Duodenal mucosa (tissue), 2 donors: ENCODE measurements around the gene ANXA10.
"Not testable (repeated sequence)": the region's sequence is repeated elsewhere in the genome, so short reads cannot be mapped to it uniquely, and the experiment has no call there.

Experiments
- H3K27ac ChIP-seq: one replicate; pipeline ENCODE4 v1.7.0; 2013; ENCODE audit warnings: low read depth, low read length
- H3K27me3 ChIP-seq, 2 donors: one replicate each; pipeline ENCODE4 v1.7.0; 2013; ENCODE audit warnings: low read length in 2 of 2, control low read depth in 1 of 2; ENCODE audit not compliant: insufficient read depth in 2 of 2, control insufficient read depth in 1 of 2
- H3K36me3 ChIP-seq, 2 donors: one replicate each; pipeline ENCODE4 v1.7.0; 2013; ENCODE audit warnings: low read length in 2 of 2, control low read depth in 1 of 2; ENCODE audit not compliant: insufficient read depth in 2 of 2, control insufficient read depth in 1 of 2
- H3K4me1 ChIP-seq, 2 donors: one replicate each; pipeline ENCODE4 v1.7.0; 2013; ENCODE audit warnings: low read length in 2 of 2, control low read depth in 1 of 2; ENCODE audit not compliant: insufficient read depth in 2 of 2, control insufficient read depth in 1 of 2
- H3K4me3 ChIP-seq, 2 donors: one replicate each; pipeline ENCODE4 v1.7.0; 2013; ENCODE audit warnings: low read length in 2 of 2, low read depth in 1 of 2
- H3K9ac ChIP-seq, 2 donors: one replicate each; pipeline ENCODE4 v1.7.0; 2013; ENCODE audit warnings: low read length in 2 of 2, low read depth in 1 of 2
- H3K9me3 ChIP-seq, 2 donors: one replicate each; pipeline ENCODE4 v1.7.0; 2013; ENCODE audit warnings: low read length in 2 of 2, control low read depth in 1 of 2; ENCODE audit not compliant: control insufficient read depth in 1 of 2

Gene ANXA10

DNA sequence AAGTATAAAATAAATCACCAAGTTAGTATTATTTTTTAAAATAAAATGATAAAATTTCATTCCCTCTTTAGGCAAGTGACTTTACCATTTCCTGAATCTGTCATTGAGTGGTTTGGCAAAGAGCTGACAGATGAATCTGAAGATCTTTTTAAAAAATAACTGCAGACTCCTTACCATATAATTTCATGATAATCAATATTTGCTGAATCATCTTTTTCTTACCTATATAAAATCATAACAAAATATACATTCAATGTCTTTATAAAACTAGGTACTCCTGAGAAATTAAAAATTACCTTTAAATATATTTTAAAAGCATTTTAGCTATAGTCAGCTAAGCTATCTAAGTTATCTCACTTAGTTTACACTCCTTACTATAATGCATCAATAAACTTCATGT, 17.2 kb downstream of the ANXA10 start:
- Histone ChIP-seq H3K27ac (no peak overlapping the region), H3K9ac (no peak overlapping the region), H3K27me3 (no peaks in the 10 kb centered on the region), H3K4me3 (no peak overlapping the region), H3K9me3 (no peaks in the 10 kb centered on the region), H3K36me3 (no peaks in the 10 kb centered on the region), H3K4me1 (no peaks in the 10 kb centered on the region)

DNA sequence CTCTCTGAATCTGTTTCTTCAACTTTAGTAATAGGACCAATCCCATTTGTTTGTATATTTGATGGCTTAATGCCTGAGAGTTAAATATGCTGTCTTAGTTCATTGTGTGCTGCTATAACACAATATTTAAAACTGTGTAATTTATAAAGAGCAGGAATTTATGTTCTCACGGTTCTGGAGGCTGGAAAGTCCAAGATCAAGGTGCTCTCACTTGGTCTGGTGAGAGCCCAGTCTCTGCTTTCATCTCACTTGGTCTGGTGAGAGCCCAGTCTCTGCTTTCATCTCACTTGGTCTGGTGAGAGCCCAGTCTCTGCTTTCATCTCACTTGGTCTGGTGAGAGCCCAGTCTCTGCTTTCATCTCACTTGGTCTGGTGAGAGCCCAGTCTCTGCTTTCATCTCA, 20.7 kb downstream of the ANXA10 start:
- H3K27ac ChIP-seq, H3K27me3 ChIP-seq, H3K4me3 ChIP-seq, H3K36me3 ChIP-seq, H3K9me3 ChIP-seq, H3K9ac ChIP-seq, H3K4me1 ChIP-seq: not testable (repeated sequence)

GRCh38 chr4:168118116-168118655, 25.8 kb downstream of the ANXA10 start:
- Histone ChIP-seq H3K27ac (no peak overlapping the region), H3K27me3 (no peaks in the 10 kb centered on the region), H3K9ac (no peak overlapping the region)

DNA sequence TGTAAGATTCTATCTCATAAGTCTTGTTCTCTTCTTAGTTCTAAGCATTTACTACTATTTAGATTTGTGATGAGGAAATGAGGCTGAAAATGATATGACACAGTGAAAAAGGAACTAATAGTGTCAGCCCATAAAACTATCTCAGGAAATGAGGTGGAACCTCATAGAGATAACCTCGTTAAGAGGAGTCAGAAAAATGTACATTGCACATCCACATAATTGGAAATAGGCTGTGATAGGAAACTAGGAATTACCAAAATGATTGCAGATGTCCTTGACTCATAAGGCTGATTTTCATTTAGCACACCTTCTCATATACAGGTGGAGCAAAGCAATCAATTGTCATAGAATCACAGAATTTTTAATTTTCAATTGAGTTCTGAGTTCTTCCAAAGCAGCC, 26.8 kb downstream of the ANXA10 start:
- Histone ChIP-seq H3K27ac (no peak overlapping the region), H3K9me3 (no peaks in the 10 kb centered on the region), H3K9ac (no peak overlapping the region), H3K4me1 (no peaks in the 10 kb centered on the region), H3K36me3 (no peaks in the 10 kb centered on the region), H3K4me3 (no peak overlapping the region), H3K27me3 (no peaks in the 10 kb centered on the region)

More at GRCh38 chr4:168118116-168118655, 25.8 kb downstream of the ANXA10 start:
- Histone ChIP-seq H3K4me3 (no peak overlapping the region), H3K36me3 (no peaks in the 10 kb centered on the region), H3K9me3 (no peaks in the 10 kb centered on the region), H3K4me1 (no peaks in the 10 kb centered on the region)

- no peaks in the 10 kb centered on the region for H3K36me3 ChIP-seq
- H3K4me3 ChIP-seq: no peak overlapping the region
- no peak overlapping the region for H3K9ac ChIP-seq
- H3K9me3 ChIP-seq: no peaks in the 10 kb centered on the region
- no peaks in the 10 kb centered on the region for H3K4me1 ChIP-seq
- no peaks in the 10 kb centered on the region for H3K27me3 ChIP-seq
- no peak overlapping the region for H3K27ac ChIP-seq
Measured at GRCh38 chr4:168119890-168120289, 27.6 kb downstream of the ANXA10 start.

GRCh38 chr4:168120811-168121210, 28.5 kb downstream of the ANXA10 start:
- no peaks in the 10 kb centered on the region for H3K36me3 ChIP-seq

DNA sequence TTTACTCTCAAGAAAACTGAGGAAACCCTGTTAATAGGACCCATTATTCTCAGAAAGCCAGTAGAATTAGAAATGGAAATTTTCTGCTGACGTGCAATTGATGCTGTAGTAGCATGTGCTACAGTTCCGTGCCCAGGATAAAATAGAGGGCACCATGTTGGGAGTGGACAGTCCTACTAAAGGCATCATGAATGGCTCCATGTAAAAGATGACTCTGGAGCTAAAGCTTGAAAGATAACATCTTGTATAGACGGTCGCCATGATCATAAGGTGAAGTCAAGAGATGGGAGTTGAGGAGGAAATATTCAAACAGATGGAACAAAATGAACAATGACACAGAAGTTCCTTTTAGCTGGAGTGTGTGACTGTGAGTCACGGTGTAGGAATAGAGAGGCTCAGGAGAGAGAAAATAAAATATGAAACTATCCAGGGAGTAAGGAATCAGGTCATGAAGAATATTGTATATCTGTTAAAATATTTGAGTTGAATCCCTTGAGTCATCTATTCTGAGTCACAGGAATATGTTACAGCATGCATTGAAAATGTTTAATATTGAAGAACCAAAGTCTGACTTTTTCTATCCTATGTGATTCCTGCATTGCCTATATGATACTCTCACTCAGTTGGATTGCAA, 31.8 kb downstream of the ANXA10 start:
- Histone ChIP-seq H3K4me1 (no peaks in the 10 kb centered on the region), H3K4me3 (no peak overlapping the region), H3K27me3 (no peaks in the 10 kb centered on the region), H3K9ac (no peak overlapping the region), H3K27ac (no peak overlapping the region), H3K9me3 (no peaks in the 10 kb centered on the region), H3K36me3 (no peaks in the 10 kb centered on the region)

More at GRCh38 chr4:168120811-168121210, 28.5 kb downstream of the ANXA10 start:
- Histone ChIP-seq H3K27me3 (no peaks in the 10 kb centered on the region), H3K9me3 (no peaks in the 10 kb centered on the region), H3K27ac (no peak overlapping the region), H3K4me1 (no peaks in the 10 kb centered on the region), H3K9ac (no peak overlapping the region), H3K4me3 (no peak overlapping the region)

DNA sequence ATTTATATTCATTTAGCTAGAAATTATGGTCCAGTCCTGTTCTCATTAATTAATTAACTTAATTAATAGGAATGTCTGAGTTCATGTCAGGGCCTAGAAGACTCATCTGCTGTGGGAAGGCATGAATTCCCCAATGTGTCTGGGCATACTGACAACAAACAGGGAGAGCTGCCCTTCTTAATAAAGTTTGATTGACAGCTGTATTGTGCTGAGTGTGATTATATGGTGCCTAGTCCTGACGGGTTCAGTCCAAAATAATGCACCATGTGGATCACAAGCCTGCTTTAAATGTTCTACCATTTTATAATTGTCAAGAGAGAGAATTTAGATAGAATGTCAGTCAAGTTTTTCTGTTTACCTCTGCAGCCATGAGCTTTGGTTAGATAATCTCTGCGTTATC, 34.6 kb downstream of the ANXA10 start:
- no peaks in the 10 kb centered on the region for H3K4me1 ChIP-seq
- H3K9ac ChIP-seq: no peak overlapping the region
- no peak overlapping the region for H3K4me3 ChIP-seq
- no peaks in the 10 kb centered on the region for H3K9me3 ChIP-seq
- H3K27ac ChIP-seq: no peak overlapping the region
- no peaks in the 10 kb centered on the region for H3K27me3 ChIP-seq
- no peaks in the 10 kb centered on the region for H3K36me3 ChIP-seq

DNA sequence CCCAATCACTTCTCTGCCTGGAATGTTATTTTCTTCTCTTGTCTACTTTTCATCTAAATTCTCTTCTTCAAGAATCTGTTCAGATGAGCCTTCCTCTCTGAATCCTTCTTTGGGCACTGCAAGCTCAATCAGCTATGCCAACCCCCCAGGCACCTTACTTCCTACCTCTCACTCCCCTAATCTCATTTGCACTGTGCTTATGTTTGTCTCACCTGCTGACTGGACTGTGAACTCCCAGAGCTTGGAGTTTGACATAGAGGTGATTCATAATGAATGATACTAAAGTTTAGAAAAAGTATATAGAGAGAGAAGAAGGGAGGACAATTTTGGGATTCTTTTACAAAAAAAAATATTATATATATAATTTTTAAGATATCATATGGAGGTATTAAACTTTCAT, 36.3 kb downstream of the ANXA10 start:
- Histone ChIP-seq H3K36me3 (no peaks in the 10 kb centered on the region), H3K9ac (no peak overlapping the region), H3K4me1 (no peaks in the 10 kb centered on the region), H3K9me3 (no peaks in the 10 kb centered on the region), H3K27ac (no peak overlapping the region), H3K4me3 (no peak overlapping the region), H3K27me3 (no peaks in the 10 kb centered on the region)

GRCh38 chr4:168129046-168129772, 36.9 kb downstream of the ANXA10 start:
- H3K4me3 ChIP-seq: no peak overlapping the region
- H3K27ac ChIP-seq: no peak overlapping the region
- H3K4me1 ChIP-seq: no peaks in the 10 kb centered on the region
- H3K9me3 ChIP-seq: no peaks in the 10 kb centered on the region
- H3K27me3 ChIP-seq: no peaks in the 10 kb centered on the region
- no peak overlapping the region for H3K9ac ChIP-seq
- no peaks in the 10 kb centered on the region for H3K36me3 ChIP-seq
